NB4 (cell line): Measurements from ENCODE around the gene CMBL.

Experiments used
- TF ChIP-seq, protein P1 (sequence below): IDR thresholded peaks from one replicate; pipeline ENCODE4 v1.5.1; 2012; ENCODE audit warnings: low read depth, low read length
- TF ChIP-seq, protein P2 (sequence below): IDR thresholded peaks from 2 replicates; pipeline ENCODE4 v1.6.1; 2011; ENCODE audit warnings: low read depth, low read length

DNA sequence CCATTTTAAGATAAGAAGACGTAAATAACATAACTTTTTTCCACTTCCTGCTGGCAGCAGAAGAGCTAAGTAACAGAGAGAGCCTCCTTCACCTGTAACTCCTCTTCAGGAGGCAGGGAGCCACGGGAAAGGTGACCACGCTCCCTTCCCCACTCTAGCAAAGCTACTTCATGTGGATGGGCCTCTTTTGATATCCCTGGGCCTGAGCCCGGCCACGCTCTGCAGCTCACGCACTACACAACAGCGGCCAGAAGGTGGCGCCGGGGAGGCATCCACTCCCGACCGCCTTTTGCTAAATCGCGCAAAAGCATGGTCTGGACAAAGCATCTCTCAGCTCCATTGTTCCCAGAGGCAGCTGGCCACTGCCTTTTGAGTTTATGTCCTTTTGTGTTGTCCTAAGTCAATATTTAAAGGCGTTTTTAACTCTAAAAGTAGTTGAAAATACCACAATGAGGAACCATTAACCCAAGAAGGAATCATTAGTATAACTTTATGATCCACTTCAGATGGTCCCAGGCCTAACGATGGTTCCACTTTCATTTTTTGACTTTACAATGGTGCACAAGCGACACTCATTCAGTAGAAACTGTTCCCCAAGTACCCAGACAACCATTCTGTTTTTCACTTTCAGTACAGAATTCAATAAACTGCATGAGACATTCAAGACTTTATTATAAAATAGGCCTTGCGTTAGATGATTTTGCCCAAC, 23.6 kb downstream of the CMBL start:
- TF ChIP-seq, protein P1, sequence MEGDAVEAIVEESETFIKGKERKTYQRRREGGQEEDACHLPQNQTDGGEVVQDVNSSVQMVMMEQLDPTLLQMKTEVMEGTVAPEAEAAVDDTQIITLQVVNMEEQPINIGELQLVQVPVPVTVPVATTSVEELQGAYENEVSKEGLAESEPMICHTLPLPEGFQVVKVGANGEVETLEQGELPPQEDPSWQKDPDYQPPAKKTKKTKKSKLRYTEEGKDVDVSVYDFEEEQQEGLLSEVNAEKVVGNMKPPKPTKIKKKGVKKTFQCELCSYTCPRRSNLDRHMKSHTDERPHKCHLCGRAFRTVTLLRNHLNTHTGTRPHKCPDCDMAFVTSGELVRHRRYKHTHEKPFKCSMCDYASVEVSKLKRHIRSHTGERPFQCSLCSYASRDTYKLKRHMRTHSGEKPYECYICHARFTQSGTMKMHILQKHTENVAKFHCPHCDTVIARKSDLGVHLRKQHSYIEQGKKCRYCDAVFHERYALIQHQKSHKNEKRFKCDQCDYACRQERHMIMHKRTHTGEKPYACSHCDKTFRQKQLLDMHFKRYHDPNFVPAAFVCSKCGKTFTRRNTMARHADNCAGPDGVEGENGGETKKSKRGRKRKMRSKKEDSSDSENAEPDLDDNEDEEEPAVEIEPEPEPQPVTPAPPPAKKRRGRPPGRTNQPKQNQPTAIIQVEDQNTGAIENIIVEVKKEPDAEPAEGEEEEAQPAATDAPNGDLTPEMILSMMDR = peak; percentile 95
- TF ChIP-seq, protein P2, sequence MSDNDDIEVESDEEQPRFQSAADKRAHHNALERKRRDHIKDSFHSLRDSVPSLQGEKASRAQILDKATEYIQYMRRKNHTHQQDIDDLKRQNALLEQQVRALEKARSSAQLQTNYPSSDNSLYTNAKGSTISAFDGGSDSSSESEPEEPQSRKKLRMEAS = peak; percentile 84
